Measurements from ENCODE around the gene APP. TPM values are rescaled to one million over a fixed set of nuclear protein-coding genes. Genes with fewer than 3 reads are reported as not detected.

Gene APP
- total and polyA plus RNA-seq, 10 of the 15 experiments (the other 5 are each of a cell fraction or from before 2014, with no cell fraction given) = 8.8 to 94.9 (median 51.0) TPM

DNA sequence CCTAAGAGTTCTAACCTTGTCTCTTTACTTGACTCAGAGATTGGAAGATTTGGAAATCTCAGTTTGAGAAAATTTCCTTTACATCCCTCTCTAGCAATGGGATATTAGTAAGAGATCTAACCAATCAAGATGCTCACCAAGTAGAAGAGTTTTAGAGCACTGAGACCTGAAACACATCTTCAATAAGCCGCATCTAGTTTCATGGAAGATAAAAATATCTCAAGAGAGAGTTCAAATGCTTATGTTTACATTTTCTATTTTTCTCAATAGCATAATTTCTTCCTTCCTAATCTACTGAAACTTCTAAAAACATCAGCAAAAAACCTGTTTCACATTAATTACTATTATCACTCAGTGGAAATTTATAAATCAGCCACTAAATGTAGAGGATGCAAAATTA, 165.1 kb downstream of the APP start:
- ATAC-seq = no peak
- no peaks in the 10 kb centered on the region for H3K9me3 ChIP-seq (replicated peaks; ENCODE audit: control insufficient read depth, insufficient read depth, low read length)
- no peak overlapping the region for H2AFZ ChIP-seq (ENCODE audit: control insufficient read depth, low read depth, low read length)
- no peaks in the 10 kb centered on the region for H3K79me2 ChIP-seq (ENCODE audit: control insufficient read depth, insufficient read depth, low read length)
- no peaks in the 10 kb centered on the region for H4K20me1 ChIP-seq (ENCODE audit: control insufficient read depth, insufficient read depth)
- BruUV-seq (replicated peaks) = no TSS peak
- in situ Hi-C loops (cut with MboI) = no loop called here
- no peak overlapping the region for H3K4me3 ChIP-seq
- no peaks in the 10 kb centered on the region for H3K4me1 ChIP-seq (ENCODE audit: control insufficient read depth, insufficient read depth, low read length)
- no peak overlapping the region for H3K4me2 ChIP-seq (ENCODE audit: control insufficient read depth, insufficient read depth)
- DNase-seq (ENCODE audit: low read depth, low spot score) = no peak
- 84% methylated on average over 1 of the region's 1 CpG for WGBS (ENCODE audit: insufficient coverage, insufficient replicate concordance, low lambda C conversion rate, missing lambda C conversion rate)
- H3K36me3 ChIP-seq (ENCODE audit: control insufficient read depth in 2 of 2, insufficient read depth in 2 of 2, low read length in 1 of 2) = no peaks in the 10 kb centered on the region; a peak in 1 of 4 replicates
- CTCF ChIA-PET = no interaction called here
- no peaks in the 10 kb centered on the region for H3K27me3 ChIP-seq (replicated peaks in 1 of 2; ENCODE audit: control insufficient read depth in 2 of 2, insufficient read depth in 2 of 2, low read length in 1 of 2)
- H3K27ac ChIP-seq (ENCODE audit: control insufficient read depth, insufficient read depth) = no peak overlapping the region
- intact Hi-C loops (cut with micrococcal nuclease; ENCODE audit: unreplicated experiment) = no loop called here
- RAD21 ChIA-PET (ENCODE audit: unreplicated experiment) = no interaction called here
- TF ChIP-seq, protein P1, sequence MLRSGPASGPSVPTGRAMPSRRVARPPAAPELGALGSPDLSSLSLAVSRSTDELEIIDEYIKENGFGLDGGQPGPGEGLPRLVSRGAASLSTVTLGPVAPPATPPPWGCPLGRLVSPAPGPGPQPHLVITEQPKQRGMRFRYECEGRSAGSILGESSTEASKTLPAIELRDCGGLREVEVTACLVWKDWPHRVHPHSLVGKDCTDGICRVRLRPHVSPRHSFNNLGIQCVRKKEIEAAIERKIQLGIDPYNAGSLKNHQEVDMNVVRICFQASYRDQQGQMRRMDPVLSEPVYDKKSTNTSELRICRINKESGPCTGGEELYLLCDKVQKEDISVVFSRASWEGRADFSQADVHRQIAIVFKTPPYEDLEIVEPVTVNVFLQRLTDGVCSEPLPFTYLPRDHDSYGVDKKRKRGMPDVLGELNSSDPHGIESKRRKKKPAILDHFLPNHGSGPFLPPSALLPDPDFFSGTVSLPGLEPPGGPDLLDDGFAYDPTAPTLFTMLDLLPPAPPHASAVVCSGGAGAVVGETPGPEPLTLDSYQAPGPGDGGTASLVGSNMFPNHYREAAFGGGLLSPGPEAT (IDR thresholded peaks at IDR 0.05; ENCODE audit: low read depth) = no peak
- no peak for FAIRE-seq
- no peak overlapping the region for H3K9ac ChIP-seq (ENCODE audit: control insufficient read depth, insufficient read depth, low read length)
- SMC1A ChIA-PET (ENCODE audit: uncharacterized antibody, unreplicated experiment) = no interaction called here
- POLR2A ChIA-PET = no interaction called here

DNA sequence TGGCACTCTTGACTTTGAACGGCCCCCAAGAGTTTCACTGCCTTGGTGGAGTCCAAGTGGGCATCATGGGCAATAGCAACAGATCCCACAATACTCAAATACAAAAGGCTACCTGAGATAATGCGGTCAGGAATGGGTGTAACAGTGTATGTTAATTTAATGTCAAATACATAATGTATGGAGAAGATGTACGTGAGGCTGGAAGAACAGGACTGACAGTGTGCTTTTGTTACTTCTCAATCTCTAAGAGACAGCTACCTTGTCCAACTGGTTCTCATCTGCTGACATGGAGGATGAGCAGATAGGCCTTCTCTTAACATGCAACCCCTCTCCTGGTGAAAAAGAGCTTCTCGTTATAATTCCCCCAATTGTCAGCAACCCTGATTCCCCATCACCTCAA, 167.2 kb downstream of the APP start:
- WGBS (ENCODE audit: insufficient coverage, insufficient replicate concordance, low lambda C conversion rate, missing lambda C conversion rate) = 18% methylated on average over 4 of the region's 4 CpGs
- no peaks in the 10 kb centered on the region; a peak in 1 of 4 replicates for H3K36me3 ChIP-seq (ENCODE audit: control insufficient read depth in 2 of 2, insufficient read depth in 2 of 2, low read length in 1 of 2)
- no peak overlapping the region for H3K4me3 ChIP-seq
- FAIRE-seq = no peak
- H3K27ac ChIP-seq (ENCODE audit: control insufficient read depth, insufficient read depth) = no peak overlapping the region
- intact Hi-C loops (cut with micrococcal nuclease; ENCODE audit: unreplicated experiment) (no loop called here), in situ Hi-C loops (cut with MboI) (no loop called here)
- BruUV-seq (replicated peaks) = no TSS peak
- H3K79me2 ChIP-seq (ENCODE audit: control insufficient read depth, insufficient read depth, low read length) = no peaks in the 10 kb centered on the region
- no peaks in the 10 kb centered on the region for H3K27me3 ChIP-seq (replicated peaks in 1 of 2; ENCODE audit: control insufficient read depth in 2 of 2, insufficient read depth in 2 of 2, low read length in 1 of 2)
- H3K9ac ChIP-seq (ENCODE audit: control insufficient read depth, insufficient read depth, low read length) = no peak overlapping the region
- H3K4me2 ChIP-seq (ENCODE audit: control insufficient read depth, insufficient read depth) = no peak overlapping the region
- H3K4me1 ChIP-seq (ENCODE audit: control insufficient read depth, insufficient read depth, low read length) = no peaks in the 10 kb centered on the region
- ChIA-PET POLR2A (no interaction called here), RAD21 (ENCODE audit: unreplicated experiment) (no interaction called here), SMC1A (ENCODE audit: uncharacterized antibody, unreplicated experiment) (interaction anchor here (0.6 to 1.2 kb wide), 3 partner anchors 10 to 117 kb away, joined by 3 read pairs; no protein-coding TSS in a partner anchor), CTCF (no interaction called here)
- no peak for ATAC-seq
- DNase-seq (ENCODE audit: low read depth, low spot score) = no peak
- no peaks in the 10 kb centered on the region for H4K20me1 ChIP-seq (ENCODE audit: control insufficient read depth, insufficient read depth)
- H3K9me3 ChIP-seq (replicated peaks; ENCODE audit: control insufficient read depth, insufficient read depth, low read length) = no peaks in the 10 kb centered on the region
- no peak overlapping the region for H2AFZ ChIP-seq (ENCODE audit: control insufficient read depth, low read depth, low read length)
- TF ChIP-seq NRF1 (conservative IDR thresholded peaks at IDR 0.05; ENCODE audit: low read depth, low read length) = no peak
- no peak for TF ChIP-seq HDAC6 (IDR thresholded peaks at IDR 0.05; ENCODE audit: unreplicated experiment)
- TF ChIP-seq, protein P2, sequence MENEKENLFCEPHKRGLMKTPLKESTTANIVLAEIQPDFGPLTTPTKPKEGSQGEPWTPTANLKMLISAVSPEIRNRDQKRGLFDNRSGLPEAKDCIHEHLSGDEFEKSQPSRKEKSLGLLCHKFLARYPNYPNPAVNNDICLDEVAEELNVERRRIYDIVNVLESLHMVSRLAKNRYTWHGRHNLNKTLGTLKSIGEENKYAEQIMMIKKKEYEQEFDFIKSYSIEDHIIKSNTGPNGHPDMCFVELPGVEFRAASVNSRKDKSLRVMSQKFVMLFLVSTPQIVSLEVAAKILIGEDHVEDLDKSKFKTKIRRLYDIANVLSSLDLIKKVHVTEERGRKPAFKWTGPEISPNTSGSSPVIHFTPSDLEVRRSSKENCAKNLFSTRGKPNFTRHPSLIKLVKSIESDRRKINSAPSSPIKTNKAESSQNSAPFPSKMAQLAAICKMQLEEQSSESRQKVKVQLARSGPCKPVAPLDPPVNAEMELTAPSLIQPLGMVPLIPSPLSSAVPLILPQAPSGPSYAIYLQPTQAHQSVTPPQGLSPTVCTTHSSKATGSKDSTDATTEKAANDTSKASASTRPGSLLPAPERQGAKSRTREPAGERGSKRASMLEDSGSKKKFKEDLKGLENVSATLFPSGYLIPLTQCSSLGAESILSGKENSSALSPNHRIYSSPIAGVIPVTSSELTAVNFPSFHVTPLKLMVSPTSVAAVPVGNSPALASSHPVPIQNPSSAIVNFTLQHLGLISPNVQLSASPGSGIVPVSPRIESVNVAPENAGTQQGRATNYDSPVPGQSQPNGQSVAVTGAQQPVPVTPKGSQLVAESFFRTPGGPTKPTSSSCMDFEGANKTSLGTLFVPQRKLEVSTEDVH (IDR thresholded peaks at IDR 0.05; ENCODE audit: low read depth, partially characterized antibody) = no peak
- no peak for TF ChIP-seq PML (IDR thresholded peaks at IDR 0.05; ENCODE audit: low read length)
- TF ChIP-seq, protein P3, sequence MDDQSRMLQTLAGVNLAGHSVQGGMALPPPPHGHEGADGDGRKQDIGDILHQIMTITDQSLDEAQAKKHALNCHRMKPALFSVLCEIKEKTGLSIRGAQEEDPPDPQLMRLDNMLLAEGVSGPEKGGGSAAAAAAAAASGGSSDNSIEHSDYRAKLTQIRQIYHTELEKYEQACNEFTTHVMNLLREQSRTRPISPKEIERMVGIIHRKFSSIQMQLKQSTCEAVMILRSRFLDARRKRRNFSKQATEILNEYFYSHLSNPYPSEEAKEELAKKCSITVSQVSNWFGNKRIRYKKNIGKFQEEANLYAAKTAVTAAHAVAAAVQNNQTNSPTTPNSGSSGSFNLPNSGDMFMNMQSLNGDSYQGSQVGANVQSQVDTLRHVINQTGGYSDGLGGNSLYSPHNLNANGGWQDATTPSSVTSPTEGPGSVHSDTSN (IDR thresholded peaks at IDR 0.05; ENCODE audit: insufficient replicate concordance, low read depth, low read length) = no peak
- TF ChIP-seq, protein P4, sequence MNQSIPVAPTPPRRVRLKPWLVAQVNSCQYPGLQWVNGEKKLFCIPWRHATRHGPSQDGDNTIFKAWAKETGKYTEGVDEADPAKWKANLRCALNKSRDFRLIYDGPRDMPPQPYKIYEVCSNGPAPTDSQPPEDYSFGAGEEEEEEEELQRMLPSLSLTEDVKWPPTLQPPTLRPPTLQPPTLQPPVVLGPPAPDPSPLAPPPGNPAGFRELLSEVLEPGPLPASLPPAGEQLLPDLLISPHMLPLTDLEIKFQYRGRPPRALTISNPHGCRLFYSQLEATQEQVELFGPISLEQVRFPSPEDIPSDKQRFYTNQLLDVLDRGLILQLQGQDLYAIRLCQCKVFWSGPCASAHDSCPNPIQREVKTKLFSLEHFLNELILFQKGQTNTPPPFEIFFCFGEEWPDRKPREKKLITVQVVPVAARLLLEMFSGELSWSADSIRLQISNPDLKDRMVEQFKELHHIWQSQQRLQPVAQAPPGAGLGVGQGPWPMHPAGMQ (IDR thresholded peaks at IDR 0.05; ENCODE audit: borderline replicate concordance) = no peak
- TF ChIP-seq, protein P5, sequence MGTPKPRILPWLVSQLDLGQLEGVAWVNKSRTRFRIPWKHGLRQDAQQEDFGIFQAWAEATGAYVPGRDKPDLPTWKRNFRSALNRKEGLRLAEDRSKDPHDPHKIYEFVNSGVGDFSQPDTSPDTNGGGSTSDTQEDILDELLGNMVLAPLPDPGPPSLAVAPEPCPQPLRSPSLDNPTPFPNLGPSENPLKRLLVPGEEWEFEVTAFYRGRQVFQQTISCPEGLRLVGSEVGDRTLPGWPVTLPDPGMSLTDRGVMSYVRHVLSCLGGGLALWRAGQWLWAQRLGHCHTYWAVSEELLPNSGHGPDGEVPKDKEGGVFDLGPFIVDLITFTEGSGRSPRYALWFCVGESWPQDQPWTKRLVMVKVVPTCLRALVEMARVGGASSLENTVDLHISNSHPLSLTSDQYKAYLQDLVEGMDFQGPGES (IDR thresholded peaks at IDR 0.05) = no peak
- TF ChIP-seq ZNF274 (IDR thresholded peaks at IDR 0.05; ENCODE audit: insufficient read depth, insufficient read length) = no peak

Data from GM12878 (cell line).